GM12892 (cell line): ENCODE measurements around the gene PHYKPL.

ENCODE experiments used
- POLR2A ChIP-seq: IDR thresholded peaks from 2 replicates; pipeline ENCODE4 v1.6.1; 2011; ENCODE audit warnings: low read depth, low read length, control low read depth
- POLR2AphosphoS5 ChIP-seq: IDR thresholded peaks from 2 replicates; pipeline ENCODE4 v1.6.1; 2011; ENCODE audit warnings: low read depth, low read length, control low read depth
- TAF1 ChIP-seq: IDR thresholded peaks from 2 replicates; pipeline ENCODE4 v1.6.1; 2011; ENCODE audit warnings: low read depth, mild to moderate bottlenecking, control low read depth, low read length, borderline replicate concordance

DNA sequence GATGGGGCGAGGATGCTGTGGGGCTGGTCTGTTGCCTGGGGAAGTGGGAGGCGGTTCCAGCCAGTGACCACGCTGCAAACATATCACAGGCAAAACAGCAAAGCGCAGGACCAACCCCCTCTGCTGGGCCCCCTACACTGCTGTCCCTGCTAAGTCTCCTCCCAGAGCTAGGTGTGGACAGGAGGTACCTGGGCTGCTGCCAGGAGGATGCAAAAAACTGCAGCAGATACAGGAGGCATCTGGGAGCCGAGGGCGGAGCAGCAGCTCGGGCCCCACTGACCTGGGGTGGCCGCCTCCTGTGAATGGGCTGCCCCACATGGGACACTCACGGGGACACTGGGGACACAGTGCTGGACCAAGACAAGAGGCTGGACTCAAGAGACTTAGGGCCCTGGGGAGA is 48.0 kb upstream of the PHYKPL start:
- no peak for TF ChIP-seq POLR2A
- TF ChIP-seq POLR2AphosphoS5, result no peak
- no peak for TF ChIP-seq TAF1
